GM18868 (cell line): Measurements from ENCODE around the gene SLC1A4.
"Not testable (repeated sequence)": the region's sequence is repeated elsewhere in the genome, so short reads cannot be mapped to it uniquely, and the experiment has no call there.

Experiments
- ATAC-seq: cut with Tn5 transposase; IDR thresholded peaks from one replicate; pipeline ENCODE4 v1.9.1; 2021; ENCODE audit warnings: mild to moderate bottlenecking, moderate library complexity; ENCODE audit not compliant: unreplicated experiment

The SLC1A4 gene

GRCh38 chr2:65024149-65024829, 35.1 kb downstream of the SLC1A4 start:
- ATAC-seq, result no peak

GRCh38 chr2:65025453-65026123, 36.4 kb downstream of the SLC1A4 start:
- no peak for ATAC-seq

GRCh38 chr2:65026154-65026553, 37.0 kb downstream of the SLC1A4 start:
- no peak for ATAC-seq

- peak; percentile 45 for ATAC-seq
Measured at GRCh38 chr2:65026704-65027464, 37.7 kb downstream of the SLC1A4 start.

- no peak for ATAC-seq
Measured at GRCh38 chr2:65027616-65028244, 38.5 kb downstream of the SLC1A4 start.

- ATAC-seq, result no peak
Measured at GRCh38 chr2:65030476-65031332, 41.5 kb downstream of the SLC1A4 start.

- ATAC-seq, result peak; percentile 27
Measured at GRCh38 chr2:65031341-65032018, 42.3 kb downstream of the SLC1A4 start.

GRCh38 chr2:65032019-65032975, 43.1 kb downstream of the SLC1A4 start:
- ATAC-seq, result no peak

GRCh38 chr2:65033178-65033577, 44.0 kb downstream of the SLC1A4 start:
- no peak for ATAC-seq

GRCh38 chr2:65033667-65034066, 44.5 kb downstream of the SLC1A4 start:
- ATAC-seq, result not testable (repeated sequence)

- ATAC-seq, result no peak
Measured at GRCh38 chr2:65035351-65035943, 46.2 kb downstream of the SLC1A4 start.

GRCh38 chr2:65037178-65037577, 48.0 kb downstream of the SLC1A4 start:
- no peak for ATAC-seq

- ATAC-seq, result no peak
Measured at GRCh38 chr2:65039640-65040039, 50.4 kb downstream of the SLC1A4 start.

- ATAC-seq, result peak; percentile 77
Measured at GRCh38 chr2:65040400-65041261, 51.4 kb downstream of the SLC1A4 start.

- no peak for ATAC-seq
Measured at GRCh38 chr2:65043001-65043400, 53.8 kb downstream of the SLC1A4 start.

- no peak for ATAC-seq
Measured at GRCh38 chr2:65044097-65044735, 55.0 kb downstream of the SLC1A4 start.

- ATAC-seq, result no peak
Measured at GRCh38 chr2:65045651-65046050, 56.5 kb downstream of the SLC1A4 start.
